ENCODE measurements around the gene ARL6IP4.

ARL6IP4 gene

DNA sequence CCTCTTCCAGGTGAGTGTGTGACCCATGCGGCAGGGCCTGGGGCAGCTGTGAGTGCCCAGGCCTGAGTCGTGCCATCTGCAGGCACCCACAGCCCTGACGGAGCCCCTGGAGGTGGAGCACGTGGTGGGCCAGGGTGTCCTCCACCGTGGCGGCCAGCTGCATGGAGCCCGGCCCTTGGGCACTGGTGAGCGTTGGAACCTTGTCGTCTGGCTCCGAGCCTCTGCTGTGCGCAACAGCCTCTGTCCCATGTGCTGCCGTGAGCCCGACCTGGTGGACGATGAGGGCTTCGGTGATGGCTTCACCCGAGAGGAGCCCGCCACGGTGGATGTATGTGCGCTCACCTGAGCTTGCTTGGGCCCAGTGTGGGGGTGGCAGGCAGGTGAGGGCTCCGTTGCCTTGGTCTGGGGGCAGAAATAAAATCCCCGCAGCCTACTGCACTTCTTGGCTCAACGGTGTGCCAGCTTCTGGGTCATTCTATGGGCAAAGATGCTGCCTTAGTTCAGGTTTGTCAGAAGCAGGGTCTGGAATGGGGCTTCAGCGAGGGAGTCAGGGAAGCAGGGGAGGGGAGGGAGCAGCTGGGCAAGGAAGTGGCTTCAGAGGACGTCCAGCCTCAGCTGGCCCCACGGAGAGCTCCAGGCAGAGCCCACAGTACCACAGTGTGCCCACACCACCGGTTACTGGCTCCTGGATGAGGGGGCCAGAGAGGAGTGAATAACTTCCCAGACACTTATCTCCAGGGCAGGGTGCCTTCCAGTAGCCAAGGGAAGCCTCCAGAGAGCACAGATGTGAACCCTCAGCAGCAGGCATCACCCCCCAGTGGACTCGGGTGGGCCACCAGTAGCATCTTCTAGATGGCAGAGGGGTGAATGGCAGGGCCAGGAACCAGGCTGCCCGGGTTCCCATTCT lies 1.2 kb upstream of the ARL6IP4 start:
- no peak for DNase-seq

DNA sequence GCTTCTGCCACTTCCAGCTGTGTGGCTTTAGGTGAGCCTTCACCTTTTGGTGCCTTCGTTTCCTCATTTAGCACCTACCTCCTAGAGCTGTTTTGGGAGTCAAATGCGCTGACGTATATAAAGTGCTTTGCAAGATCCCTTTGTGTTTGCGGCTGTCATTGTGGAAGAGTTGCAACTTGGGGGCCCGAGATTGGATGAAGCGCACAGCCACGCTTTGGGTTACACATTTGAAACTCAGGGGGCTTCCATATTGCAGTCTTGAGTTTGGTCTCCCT lies 636 bp upstream of the ARL6IP4 start:
- DNase-seq = no peak

DNA sequence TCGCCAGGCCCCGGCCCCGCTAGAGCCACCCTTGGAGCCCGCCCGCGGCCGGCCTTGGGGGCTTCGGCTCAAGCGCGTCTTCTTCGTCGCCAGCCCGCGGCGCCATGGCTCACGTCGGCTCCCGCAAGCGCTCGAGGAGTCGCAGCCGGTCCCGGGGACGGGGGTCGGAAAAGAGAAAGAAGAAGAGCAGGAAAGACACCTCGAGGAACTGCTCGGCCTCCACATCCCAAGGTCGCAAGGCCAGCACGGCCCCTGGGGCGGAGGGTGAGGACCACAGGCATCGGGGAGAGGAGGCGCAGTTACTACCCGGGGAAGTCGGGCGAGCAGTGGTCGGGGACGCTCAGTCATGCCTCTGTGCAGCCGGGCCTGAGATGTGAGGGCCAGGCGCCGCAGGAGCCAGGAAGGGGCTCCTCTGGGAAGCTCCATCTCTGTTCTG lies 573 bp downstream of the ARL6IP4 start:
- DNase-seq = no peak

DNA sequence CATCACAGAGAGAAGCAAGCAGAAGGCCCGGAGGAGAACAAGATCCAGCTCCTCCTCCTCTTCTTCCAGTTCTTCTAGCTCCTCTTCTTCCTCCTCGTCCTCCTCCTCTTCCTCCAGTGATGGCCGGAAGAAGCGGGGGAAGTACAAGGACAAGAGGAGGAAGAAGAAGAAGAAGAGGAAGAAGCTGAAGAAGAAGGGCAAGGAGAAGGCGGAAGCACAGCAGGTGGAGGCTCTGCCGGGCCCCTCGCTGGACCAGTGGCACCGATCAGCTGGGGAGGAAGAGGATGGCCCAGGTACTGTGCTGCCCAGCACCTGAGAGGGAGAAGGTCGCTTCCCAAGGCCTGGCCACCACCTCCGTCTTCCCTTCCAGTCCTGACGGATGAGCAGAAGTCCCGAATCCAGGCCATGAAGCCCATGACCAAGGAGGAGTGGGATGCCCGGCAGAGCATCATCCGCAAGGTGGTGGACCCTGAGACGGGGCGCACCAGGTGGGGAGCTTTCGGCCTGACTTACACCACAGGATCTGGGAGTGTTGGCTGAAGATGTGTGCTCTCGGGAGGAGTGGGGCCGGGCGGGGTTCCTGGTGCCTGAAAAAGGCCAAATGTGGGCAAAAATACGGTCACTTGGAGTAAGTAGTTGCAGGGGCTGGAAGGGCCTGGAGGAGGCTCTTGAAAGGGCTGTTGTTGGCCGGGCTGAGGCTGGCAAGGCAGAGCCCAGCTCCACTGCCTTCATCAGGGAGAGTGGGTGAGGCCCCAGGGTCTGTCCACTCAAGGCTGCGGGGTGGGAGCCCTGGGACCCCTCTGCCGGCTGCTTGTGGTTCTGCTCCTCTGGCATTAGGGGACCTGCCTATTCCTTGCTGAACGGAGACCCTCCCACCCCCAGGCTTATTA lies 1.4 kb downstream of the ARL6IP4 start:
- DNase-seq = no peak

DNA sequence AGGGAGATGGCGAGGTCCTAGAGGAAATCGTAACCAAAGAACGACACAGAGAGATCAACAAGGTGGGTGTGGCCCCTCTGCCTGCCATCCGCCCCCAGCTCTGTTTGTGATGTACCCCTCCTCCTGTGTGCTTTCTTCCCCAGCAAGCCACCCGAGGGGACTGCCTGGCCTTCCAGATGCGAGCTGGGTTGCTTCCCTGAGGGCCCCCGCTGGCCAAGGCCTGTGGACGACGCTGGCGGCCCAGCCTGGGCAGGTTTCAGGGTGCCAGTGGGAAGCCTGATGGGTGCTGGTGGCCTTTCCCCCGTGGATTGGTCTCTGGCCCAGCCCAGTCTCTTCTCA lies 2.0 kb downstream of the ARL6IP4 start:
- no peak for DNase-seq

DNA sequence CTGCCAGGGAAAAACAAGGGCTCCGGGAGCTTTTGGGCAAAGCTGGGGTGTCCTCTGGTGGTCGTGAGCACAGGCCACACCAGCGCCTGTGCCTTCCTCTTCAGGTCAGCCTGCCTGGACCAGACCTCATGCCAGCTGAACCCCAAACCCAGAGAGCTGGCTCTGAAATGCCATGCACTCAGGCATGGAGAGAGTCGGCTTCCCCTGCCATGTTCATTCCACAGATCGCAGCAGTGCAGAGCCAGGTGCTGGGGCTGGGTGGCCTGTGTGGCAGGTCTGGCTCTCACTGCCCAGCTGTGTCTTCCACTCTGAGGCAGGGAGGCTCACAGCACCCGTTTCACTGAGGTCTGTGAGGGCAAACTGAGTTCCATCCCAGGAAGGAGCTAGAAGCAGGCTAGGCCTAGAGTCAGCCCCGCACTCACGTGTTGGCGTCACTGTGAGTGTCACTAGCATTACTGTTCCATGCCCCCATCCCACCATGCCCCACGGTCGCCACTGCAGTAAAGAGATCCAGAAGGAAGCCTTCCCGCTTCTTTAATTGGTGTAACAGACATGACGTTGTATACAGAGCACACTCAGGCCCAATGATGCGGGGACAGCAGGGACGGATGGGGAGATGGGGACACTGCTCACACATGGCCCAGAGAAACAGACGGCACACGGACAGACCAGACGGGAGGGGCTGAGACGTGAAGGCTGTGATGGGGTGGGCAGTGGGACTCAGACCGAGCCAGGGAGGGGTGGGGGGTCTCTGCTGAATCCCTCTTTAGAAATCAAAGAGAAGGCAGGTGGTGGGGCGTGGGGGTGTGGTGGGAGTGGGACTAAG lies 2.7 kb downstream of the ARL6IP4 start:
- no peak for DNase-seq

DNA sequence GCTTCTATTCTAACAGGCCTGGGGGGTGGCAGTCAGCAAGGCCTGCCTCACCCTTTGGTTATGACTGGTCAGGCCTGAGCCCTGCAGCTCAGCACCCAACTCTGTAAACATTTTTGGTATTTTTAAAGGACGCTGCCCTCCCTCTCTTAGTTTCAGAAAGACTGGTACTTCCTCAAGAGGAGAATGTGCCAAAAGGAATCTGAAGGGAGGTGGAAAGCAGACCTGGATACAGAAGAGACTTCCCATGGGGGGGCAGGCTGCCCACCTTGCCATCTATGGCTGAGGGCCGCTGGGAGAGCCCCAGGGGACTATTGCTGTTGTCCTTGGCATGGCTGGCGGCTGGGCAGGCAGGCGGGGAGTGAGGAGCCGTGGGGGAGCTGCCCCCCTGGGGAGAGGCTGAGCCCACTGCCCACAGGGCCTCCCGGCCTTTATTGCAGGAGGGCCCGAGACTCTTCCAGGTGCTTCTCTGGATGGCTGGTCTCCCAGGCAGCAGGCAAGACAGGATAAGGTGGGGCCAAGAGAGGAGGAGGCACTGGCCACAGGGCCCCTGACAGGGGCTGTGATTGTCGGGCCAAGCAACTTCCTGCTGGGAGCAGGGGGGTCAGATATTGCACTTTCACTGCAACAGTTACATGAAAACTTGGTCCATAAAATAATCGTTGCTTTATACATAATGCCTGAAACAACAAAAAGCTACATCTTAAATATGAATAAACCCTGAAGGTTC lies 3.5 kb downstream of the ARL6IP4 start:
- DNase-seq = no peak

DNA sequence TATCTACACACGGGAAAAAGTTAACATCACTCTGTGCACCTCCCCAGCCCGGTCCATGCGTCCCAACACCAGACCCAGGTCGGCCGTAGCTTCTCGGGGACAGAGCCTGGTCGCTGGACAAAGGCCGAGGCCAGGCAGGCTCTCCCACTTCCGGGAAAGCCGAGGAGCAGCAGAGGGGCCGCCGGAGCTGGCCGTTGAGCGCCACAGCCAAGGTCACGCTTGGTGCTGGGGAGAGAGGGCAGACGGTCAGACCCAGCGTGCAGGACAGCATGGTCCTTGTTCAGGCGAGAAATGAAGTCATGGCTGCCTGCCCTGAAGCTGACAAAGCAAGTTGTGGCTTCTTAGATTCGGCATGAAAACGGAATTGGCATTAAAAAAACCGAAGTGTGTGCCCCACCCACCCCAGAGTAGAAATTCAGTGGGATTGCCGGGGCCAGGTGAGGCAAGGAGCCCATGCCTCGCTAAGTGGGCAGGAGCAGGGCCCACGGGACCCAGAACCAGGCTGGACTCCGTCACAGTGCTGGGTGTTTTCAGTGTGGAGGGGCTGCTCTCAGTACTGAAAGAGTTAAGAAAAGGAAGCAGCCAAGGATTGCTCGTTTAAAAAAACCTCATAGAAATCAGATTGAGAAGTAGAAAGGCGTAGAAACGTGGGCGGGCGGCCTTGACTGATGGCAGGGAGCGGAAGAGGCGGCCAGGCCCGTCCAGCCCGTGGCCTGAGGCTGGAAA lies 4.3 kb downstream of the ARL6IP4 start:
- no peak for DNase-seq

DNA sequence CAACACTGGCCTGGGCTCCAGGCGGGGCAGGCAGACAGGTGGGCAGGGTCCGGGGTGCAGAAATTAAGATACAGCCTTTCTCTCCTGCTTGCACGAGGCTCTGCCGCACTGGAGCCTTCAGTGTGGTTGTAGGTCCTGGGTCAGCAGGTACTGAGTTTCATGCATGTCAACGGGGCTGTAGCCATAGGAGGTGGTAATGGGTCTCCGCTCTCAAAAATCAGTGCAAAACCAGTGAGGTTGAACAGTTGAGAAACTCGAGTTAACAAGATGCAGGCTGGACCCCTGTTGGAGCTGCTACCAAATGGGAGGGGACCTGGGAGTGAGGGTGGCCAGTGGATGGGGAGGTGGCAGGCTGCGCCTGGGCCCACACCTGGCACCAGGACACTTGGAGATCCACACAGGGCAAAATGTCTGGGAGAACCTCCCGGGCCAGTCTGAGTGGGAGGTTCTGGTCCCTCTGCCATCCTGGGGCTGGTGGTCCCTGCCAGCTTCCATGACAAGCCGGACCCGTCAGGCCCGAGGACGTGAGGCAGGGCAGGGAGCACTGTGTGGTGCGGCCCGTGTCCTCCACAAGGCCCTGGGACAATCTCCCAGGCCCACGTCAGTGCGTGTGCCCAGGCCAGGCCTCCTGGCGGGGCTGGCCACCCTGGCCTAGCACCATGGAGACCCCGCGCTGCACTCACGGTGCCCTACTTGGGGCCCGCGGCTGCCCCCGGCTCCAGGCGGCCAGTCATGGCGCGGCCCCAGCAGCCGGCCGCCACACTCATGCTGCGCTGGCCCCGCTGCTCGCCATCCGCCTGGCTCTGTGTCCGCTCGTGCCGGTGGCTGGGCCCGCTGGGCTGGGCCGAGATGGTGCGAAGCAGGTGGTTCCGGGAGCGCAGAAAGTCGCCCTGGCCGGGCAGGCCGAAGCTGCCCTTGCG lies 5.1 kb downstream of the ARL6IP4 start:
- DNase-seq = no peak

DNA sequence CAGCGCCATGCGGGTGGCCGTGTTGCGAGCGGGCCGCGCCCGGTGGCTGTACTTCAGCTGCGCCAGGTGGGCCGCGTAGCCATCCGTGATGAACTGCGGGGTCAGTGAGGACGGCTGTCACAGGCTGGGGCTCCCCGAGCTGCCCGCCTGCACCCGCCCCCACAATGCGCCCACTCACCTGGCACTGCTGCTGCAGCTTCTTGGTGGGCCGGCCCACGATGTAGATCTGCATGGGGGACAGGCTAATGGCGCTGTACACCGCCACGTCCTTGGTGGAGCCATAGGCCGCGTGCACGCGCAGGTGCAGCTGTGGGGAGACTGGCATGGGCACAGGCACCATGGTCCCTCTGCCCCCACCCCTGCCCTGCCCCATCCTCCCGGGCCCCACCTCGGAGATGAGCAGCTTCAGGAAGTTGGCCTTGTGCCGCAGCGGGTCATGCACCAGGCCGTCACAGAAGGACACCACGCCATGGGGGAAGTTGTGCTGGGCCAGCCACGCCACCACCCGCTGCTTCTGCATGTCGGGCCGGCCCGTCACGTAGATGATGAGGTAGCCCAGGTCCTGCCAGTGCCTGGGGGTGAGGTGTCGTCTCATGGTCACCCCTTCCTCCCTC lies 5.9 kb downstream of the ARL6IP4 start:
- no peak for DNase-seq

DNA sequence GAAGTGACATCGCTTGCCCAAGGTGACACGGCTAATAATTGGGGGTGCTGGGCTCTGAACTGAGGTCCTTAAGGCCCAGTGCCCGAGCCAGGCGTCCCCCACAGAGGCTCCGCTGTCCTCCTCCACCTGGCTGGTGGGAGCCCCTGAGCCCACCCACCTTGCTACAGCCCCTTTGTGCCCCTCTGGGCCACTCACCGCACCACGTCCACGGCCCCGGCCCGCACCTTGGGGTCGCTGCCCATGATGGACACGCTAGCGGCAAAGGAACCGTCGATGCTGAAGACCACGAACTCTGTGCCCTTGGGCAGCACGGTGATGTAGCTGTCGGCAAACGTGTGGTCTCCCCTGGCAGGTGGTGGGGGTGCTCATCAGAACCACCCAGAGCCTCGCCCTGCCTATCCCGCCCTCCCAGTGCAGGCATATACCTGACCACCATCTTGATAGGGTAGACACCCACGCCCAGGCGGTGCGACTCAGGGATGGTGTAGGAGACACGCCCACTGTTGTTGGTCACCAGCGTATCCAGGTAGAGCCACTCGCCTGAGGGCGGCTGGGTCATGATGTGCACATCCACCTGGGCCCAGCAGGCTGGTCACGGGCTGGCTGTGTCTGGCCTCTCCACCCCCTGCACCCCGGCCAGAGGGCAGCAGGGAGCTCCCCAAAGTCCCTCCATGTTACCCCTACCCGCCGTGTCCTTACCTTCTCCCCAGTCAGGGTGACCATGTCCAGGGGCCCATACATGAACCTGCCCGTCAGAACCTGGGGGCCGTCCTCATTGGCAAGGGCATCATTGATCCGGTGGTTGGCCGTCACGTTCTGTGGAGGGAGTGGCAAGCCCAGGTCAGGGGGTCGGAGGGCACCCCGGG lies 6.8 kb downstream of the ARL6IP4 start:
- DNase-seq = no peak

DNA sequence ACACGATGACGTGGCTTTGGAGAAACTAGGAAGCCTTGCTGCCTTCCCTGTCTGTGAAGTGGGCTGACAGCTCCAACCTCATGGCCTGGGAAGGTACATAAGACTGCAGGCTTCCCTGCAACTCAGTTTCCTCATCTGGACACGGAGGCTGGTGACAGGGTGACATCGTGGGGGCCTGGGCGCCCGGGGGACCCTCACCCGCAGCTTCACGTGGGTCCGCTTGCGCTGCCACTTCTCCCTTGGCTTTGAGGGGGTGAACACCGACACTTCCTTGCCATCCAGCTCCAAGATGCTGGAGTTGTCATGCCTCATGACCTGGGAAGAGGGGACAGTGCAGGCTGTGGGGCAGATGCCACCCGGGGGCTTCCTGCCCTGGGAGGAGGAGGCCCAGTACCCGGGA lies 7.6 kb downstream of the ARL6IP4 start:
- no peak for DNase-seq

DNA sequence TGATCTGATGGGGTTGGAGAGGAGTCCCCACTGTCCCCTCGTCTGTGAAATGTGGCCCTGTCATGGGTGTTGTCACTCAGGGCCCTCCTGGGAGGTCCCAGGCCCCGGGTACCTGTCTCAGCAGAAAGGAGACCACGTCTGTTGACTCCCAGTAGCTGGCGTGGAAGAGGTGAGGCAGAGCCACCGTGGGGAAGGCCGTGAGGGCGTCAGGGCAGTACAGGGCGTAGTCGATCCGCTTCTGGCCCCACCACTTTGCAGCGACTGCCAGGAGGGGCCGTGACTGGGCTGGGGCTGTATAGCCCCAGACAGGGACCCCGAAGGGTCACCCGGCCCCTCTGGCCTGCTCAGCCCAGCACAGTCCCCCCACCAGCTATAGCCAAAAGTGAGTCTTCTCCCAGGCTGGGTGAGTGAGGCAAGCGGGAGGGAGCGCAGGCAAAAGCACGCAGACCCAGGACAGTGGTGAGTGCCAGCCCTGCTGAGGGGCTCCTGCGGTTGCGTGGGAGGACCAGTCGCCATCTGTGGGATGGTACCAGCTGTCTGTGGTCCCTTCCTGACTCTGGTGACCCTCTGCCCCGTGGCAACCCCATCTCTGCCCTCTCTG lies 8.2 kb downstream of the ARL6IP4 start:
- DNase-seq = no peak

DNA sequence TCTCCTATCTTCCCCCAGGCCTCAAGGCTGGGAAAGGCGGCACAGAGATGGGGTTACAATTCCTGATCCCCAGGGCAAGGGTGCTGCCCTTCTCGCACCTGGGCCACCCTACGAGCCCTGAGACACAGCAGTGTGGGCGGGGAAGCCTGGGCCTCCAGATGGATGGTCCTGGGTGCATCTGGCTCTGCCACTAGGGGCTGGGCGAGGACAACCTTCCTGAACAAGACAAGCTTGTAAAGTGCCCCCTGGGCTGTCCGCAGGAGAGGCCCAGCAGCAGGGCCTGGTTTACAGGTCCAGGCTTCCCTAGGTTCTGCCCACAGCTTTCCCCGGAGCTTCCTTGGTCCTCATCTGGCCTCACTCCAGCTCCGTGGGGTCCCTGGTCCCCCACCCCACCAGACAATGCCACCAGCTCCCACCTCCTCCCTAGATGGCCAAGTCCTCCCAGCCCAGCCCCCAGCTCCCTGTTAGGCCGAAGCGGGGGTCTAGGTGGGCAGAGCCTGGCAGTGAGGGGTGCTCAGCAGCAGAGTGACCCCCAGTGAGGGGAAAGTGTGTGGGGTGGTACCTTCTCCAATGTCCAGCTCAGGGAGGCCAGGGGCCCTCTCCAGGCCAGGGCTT lies 8.9 kb downstream of the ARL6IP4 start:
- no peak for DNase-seq

DNA sequence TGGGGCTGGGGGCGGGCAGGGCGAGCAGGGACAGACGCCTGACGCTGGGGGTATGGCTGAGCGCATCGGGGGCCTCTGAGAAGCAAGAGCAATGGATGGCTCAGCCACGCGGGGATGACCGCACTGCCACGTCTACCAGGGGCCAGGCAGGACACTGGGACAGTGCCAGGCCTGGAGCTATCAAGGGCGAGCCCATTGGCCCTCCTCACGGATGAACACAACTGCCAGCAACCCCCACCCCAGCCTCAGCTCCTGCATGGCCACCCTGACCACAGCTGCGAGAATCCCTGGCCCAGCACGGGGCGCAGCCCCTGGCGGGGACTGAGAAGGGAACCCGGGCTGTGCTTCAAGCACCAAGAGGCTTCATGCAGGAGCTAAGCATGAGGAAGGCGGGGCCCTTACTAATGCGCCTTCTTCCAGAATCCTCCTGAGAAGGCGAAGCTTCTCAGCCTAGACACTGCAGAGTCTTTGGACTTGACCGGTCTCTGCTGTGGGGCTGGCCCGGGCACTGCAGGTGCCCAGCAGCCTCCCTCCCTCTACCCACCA lies 9.5 kb downstream of the ARL6IP4 start:
- DNase-seq = no peak

DNA sequence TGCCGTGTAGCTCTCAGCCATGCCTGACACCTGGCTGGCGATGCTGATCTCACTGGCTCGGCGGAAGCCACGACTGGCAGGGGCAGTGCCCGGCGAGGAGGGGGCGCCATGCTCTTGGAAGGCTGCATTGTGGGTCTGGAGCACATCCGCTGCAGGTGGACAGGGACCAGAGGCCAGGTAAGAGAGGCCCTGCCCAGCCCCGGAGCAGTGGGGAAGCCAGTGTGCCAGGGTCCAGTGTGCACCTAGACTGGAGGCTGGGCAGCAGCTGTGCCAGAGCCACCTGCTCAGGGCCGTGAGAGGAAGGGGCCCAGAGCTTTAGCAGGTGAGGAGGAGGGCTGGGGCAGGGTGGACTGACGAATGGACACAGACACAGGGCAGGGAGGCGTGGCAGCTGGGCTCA lies 10.1 kb downstream of the ARL6IP4 start:
- DNase-seq = no peak

DNA sequence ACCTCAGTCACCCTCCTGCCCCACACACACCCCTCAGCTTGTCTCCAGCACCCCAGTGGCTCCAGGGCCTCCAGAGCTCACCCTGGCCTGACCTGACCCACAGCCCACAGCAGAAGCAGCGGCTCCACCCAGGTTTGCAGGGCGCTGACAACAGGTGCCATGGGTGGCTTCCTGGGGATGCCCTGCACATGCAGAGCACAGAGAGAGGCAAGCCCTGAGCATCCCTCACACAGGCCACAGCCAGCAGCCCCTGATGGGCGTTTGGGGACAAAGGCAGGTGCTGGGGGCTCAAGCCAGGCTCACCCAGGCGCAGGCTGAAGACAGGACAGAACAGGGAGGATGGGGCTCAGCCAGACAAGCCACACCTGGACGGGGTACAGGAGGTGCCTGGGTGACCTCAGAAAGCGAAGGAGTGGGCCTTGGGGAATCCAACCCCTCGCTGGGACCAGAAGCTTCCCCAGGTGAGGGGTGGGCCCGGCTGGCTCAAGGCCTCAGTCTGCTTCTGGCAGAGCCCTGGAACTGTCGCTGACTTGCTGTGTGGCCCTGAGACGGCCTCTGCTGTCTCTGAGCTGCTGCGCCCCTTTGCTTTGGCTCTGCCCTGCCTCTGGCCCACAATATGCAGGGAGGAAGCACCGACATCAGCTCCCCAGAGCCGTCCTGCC lies 10.6 kb downstream of the ARL6IP4 start:
- DNase-seq = no peak
